ENCODE data around the gene AKR1B15.
"Not testable (repeated sequence)": the region's sequence is repeated elsewhere in the genome, so short reads cannot be mapped to it uniquely, and the experiment has no call there.

AKR1B15 gene

DNA sequence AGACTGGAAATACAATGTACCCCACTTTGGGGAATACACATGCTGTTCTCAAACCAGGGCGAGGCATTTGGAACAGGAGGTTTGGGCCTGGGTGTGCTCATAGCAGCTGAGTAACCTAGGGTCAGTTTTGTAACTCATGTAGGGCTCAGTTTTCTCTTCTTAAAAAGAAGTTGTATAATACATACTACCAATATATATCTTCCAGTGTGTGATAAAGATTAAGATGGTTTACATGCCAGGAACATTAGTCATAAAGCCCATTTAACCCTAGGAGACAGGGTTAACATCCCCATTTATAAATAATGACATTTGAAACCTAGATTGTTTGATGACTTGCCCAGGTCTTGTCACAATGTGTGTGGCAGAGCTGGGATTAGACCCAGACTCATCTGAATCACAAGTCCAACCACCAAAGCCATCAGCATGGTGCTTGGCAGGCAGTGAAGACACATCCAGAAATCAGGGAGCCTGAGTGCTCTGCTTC lies 15.6 kb upstream of the AKR1B15 start:
- DNase-seq, result no peak

DNA sequence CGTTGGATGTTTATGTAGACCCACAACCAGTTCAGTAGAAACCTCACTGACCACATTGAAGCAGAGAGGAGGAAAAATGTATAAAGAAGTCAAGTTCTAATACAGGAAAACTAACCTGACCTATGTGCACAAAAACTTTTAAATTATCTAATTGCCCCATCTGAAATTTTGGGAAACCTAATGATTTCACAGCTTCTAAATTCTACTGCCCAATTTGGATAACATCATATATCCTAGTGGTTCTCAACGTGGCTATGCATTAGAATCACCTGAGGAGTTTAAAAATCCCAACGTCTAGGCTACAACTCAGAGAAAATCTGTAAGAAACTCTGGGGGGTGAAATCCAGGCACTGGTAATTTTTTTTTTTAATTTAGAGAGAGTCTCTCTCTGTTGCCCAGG lies 14.3 kb upstream of the AKR1B15 start:
- no peak for DNase-seq

DNA sequence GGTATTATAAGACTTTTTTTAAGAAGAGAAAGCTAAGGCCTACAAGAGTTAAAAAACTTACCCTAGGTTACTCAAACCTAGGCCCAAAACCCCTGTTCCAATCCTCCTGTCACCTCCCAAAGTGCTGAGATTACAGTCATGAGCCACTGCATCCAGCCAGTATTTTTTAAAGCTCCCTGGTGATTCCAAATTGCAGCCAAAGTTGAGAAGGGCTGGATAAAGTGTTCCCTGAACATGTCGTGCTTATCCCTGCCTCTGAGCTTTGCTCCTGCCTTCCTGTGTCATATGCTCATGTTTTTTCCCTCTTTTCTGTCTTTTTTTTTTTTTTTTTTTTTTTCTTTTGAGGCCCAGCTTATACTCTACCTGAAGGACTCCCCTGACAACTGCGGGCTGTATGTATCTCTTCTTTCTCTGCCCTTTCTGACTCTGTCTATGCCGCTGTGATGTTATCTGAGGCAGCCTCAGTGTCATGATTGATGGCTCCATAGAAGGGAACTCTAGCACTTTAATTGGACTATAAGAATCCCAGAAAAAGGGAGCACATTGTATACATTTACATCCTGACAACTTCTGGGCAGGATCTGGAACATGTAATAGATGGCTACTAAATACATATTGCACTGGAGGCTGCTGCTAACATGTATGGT lies 13.5 kb upstream of the AKR1B15 start:
- DNase-seq, result no peak

DNA sequence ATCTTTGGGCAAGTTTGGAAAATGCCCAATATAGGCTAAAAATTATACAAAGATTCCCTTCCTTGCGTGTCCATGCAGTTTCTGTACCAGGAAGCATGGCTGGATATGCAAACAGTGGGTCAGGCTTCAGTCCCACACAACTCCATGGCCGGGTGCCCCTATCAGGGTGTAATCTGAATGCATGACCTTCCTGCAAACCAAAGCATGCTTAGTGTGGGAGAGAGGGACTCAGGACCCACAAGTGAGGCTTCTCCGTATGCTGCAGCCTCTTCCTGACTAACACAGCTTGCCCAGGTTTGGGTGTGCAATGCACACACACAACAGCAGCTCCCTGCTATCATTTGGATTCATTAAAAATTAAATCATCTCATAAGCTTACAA lies 13.0 kb upstream of the AKR1B15 start:
- no peak for DNase-seq

DNA sequence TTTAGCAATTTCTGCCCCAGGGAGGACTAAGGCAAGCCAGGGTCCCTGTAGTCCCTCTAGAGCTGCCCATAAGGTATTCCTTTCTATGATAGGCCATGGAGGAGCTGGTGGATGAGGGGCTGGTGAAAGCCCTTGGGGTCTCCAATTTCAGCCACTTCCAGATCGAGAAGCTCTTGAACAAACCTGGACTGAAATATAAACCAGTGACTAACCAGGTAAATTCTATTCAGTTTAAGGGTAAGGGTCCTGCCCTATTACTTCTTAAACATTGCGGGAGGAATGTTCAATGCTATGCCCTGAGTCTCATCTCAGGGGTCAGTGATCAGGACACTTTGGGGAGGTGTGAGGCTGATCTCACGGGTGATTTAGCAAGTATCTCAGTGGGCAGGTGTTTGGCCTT lies 12.4 kb upstream of the AKR1B15 start:
- DNase-seq, result not testable (repeated sequence)

DNA sequence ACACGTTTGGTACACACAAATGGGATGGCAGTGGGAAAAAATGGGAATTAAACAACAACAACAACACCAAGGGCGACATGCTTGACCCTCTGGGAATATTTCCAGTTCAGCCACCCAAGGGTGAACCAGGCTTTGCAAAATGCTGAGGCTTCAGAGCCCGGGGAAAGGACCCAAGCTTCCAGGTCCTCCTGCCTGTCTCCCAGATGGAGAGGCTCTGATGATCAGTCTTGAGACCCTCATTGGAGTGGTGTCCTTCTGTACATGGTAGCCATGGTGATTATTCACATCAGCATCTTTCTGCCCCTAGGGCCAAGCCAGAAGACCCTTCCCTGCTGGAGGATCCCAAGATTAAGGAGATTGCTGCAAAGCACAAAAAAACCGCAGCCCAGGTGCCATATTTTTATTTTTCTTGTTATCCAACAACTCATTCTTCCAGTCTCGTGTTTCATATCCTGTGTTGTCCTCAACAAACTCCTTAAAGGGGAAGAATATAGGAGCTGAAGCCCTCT lies 11.6 kb upstream of the AKR1B15 start:
- not testable (repeated sequence) for DNase-seq

DNA sequence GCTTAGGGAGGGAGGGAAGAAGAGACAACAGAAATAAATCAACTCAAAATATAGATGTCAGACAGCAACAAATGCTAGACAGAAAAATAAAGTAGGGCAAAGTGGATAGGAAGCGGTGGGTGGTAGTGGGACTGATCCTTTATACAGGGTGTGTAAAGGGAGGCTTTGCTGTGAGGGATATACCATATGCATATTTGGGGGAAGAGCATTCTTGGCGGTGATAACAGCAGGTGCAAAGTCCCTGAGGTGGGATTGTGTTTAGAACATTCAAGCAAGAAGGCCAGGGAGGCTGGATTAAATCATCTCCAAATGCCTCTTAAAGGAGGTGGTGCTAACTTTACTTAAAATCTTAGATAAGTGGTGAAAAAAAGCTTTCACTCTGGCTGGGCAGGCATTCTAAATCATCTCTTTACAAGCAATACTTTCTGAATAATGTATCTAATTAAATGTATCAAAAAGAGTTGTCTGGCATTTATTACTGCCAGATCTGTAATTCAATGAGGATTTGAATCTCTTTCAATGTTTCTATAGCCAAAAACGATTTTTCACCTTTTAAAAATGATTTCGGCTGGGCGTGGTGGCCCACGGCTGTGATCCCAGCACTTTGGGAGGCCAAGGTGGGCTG lies 9.4 kb upstream of the AKR1B15 start:
- DNase-seq, result no peak

DNA sequence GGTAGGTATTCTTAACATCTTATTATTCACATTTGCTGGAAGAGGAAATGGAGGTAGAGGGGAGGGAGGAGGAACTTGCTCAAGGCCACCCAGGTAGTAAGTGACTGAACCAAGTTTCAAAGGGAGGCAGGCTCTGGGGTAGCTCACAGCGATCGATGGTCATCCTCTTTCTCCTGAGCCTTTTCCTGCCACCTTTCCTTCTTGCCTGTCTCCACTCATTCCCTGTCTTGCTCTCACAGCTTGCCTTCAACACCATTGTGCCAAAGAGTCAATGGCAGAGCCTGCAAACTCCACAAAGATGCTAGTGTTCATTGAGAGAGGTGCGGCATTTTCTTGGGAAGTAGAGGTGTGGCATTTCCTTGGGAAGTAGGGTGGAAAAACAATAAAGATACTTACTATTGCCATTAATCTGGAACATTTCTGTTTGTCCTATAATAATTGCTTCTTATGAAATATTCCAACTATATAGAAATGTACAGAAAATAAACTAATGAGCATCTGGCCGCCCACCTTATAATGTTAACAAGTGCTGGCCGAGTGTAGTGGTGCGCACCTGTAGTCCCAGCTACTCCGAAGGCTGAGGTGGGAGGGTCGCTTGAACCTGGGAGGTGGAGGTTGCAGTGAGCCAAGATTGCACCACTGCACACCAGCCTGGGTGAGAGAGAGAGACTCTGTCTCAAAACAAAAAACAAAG lies 7.3 kb upstream of the AKR1B15 start:
- not testable (repeated sequence) for DNase-seq

DNA sequence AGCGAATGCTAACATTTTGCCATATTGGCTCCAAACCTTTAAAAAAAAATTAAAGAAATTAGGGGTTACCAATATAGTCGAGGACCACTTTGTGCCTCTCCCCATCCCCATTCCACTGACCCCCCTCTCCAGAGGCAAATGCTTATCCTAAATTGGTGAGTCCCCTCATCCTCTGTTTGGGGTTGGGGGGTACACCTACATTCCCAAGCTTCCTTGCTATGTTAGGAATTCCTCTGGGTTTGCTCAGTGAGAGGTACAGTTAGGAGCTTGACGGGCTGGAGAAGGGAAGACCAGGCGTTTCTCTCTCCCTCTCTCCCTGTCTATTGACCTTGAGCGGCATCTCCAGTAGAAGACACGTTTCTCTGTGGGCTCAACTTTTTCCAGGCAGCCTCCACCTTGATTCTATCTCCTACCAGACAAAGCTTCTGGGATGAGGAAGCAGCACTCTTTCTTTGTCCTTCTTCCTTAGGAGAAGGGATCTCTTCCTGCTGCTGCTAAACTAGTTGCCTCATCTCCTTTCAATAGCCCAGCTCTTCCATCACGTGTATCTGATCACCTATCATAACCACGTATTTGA lies 6.6 kb upstream of the AKR1B15 start:
- no peak for DNase-seq

DNA sequence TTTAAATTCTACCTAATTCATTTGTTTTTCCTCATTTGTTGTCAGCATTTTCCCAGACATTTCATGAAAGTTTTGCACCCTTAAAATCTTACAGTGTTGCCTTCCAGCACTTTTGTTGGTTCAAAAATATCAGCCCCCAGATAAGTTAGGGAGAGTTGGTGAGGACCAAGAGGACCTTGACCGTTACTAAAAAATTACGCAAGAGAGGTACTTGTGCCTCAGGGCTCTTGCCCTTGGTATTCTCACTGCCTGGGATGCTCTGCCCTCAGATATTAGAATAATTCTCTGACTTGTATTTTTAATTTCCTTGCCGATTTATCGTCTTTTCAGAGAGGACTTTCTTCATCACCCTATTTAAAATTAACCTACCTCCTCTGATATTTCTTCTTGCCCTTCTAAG lies 3.5 kb upstream of the AKR1B15 start:
- no peak for DNase-seq

DNA sequence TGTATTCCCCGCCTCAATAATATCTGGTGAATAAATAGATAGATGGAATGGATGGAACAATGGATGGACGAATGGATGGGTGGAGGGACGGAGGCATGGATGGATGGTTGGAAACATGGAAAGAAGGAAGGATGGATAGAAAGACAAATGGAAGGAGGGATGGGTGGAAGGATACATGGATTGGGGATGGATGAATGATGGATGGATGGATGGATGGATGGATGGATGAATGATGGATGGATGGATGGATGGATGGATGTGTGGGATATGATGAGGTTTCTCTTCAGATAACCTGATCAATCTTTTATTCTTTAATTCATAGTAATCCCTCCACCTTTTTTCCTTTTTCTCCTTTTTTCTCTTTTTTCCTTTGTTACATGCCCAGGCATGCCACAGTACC lies 3.0 kb upstream of the AKR1B15 start:
- no peak for DNase-seq

DNA sequence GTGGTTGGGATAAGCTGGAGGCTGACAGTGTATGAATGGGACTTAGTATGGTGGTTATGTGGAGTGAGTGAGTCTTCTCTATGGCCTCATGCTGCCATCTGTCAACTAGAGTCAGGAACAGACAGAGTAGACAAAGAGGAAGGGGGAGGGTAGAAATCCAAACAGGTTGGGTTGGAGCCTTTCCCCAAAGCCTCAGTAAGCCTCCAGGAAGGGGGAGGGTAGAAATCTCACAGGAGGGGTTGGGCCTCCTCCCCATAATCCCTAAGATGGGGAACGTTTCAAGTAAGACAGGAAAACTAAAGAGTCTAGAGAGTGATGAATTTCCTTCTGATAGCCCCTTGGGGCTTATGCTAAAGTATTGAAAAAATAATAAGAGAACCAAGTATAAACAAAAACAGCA lies 2.0 kb upstream of the AKR1B15 start:
- peak; percentile 84 for DNase-seq

DNA sequence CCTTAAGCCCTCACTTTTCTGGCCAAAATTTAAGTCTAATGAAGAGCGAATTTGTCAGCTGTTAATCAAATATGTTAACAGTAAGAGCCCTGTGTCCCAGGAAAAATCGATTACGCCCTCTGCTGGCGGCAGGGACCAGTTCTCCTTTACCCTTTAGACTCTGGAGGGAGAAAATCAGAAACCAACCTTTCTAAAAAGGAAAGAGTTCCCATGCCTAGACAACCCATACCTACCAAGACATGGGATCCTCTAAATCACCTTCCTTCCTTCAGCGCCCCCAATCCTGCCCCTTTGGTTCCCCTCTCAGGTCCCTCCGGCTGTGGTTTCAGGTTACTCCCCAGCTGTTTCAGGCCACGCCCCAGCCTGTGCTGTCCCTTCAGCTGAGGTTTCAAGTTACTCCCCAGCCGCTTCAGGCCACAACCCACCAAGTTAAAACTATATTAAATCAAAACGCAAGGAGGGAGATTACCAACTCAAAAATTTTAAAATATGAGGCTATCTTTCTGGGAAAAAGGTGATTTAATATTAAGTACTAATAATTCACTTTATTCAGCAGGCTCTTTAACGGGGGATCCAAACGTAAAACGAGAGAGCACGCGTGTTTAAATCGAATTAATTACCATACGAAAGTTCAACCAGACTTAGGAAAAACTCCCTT lies 1.4 kb upstream of the AKR1B15 start:
- peak; percentile 83 for DNase-seq

DNA sequence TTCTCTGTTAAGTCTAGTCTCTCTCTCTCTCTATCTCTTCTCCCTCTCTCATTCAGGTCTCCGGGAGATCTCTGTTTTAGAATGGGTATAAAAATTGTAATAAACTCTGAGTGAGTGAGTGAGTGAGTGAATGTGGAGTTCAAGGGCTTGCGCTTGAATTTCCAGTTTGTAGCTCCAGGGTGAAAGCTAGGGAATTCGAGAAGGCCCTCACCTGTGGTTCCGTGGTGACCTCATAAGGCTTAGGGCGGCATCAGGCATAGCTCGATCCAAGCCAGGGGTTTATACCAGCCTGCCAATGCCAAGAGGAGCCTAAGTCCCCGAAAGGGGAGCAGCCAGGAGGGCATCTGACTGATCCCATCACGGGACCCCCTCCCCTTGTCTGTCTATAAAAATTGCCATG lies 456 bp downstream of the AKR1B15 start:
- DNase-seq, result no peak

DNA sequence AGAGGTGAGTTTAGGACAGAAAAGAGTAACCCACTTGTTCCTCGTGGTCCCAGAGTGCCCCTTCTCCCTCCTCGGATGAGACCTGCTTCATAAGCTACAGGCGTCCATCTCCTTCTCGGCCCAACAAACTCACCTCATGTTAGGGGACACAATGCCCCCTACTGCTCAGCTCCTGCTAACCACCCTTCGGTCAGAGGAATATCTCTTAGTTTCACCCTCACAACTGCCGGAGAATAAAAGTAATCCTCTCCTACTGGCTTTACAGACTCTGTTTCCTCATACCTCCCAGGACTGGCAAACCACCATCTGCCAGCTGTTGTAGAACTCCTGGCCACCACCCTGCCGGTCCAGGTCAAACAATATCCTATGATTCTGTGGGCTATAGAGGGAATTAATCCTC lies 3.2 kb downstream of the AKR1B15 start:
- no peak for DNase-seq

DNA sequence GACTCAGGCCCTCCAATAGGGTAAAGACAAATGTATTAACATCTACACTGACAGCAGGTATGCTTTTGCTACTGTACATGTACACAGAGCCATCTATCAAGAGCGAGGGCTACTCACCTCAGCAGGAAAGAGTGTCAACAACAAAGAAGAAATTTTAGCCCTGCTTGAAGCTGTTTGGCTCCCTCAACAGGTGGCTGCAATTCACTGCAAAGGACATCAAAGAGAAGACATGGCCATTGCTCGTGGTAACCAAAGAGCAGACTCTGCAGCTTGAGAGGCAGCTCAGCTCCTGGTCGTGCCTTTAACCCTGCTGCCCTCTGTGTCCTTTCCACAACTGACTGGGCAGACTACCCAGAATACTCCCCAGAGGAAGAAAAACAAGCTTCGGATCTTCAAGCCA lies 5.1 kb downstream of the AKR1B15 start:
- DNase-seq, result no peak

DNA sequence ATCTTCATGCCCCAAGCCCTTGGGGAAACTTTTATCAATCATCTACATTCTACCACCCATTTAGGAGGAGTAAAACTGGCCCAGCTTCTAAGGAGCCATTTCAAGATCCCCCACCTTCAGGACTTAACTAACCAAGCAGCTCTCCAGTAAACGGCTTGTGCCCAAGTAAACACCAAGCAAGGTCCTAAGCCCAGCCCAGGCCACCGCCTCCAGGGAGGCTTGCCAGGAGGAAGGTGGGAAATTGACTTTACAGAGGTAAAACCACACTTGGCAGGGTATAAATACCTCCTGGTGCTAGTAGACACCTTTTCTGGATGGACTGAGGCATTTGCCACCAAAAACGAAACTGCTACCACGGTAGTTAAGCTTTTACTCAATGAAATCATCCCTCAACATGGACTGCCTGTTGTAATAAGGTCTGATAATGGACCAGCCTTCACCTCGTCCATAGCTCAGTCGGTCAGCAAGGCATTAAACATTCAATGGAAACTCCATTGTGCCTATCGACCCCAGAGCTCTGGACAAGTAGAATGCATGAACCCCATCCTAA lies 5.6 kb downstream of the AKR1B15 start:
- no peak for DNase-seq

DNA sequence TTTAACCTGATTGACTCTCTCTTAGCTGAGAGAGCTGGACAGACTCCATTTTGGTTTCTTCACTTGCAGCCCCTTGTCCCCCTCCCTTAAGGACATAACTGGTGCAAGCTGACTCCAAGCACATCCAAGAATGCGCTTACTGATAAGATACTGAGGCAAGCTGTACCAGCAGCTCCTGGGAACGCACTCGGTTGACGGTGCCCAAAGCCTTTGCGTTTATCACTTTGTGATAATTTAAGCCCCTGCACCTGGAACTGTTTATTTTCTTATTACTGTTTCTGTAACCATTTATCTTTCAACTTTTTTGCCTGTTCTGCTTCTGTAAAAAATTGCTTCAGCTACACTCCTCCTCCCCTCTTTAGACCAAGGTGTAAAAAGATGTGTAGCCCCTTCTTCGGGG lies 8.5 kb downstream of the AKR1B15 start:
- no peak for DNase-seq

DNA sequence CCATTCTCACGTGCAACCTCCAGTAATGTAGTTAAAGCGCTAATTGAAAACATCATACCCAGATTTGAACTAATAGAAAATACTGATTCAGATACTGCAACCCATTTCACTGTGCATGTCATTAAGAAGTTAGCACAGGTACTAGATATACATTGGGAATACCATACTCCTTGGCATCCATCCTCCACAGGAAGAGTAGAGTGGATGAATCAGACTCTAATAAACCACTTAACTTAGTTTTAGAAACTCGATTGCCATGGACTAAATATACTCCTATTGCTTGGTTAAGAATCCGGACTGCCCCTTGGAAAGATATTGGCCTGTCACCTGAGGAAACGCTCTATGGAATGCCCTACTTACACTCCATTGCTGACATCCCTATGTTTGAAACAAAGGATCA lies 9.5 kb downstream of the AKR1B15 start:
- DNase-seq, result no peak

DNA sequence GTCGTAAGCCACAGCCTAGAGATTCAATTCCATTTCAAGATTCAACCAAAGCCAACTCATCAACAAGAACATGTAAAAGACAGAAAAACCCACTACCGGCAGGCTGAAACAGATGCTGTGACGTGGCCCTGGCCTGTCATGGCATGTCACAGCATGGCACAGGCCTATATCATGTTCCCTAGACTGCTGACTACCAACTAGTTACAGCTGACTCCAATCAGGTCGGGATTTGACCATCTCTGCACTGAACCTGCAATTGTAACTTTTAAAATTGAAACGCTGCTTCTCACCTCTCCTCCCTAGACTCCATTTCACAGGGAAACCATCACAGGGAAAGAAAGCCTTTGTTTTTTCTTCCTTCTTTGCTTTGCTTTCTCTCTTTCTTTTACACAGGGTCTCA lies 12.7 kb downstream of the AKR1B15 start:
- not testable (repeated sequence) for DNase-seq

DNA sequence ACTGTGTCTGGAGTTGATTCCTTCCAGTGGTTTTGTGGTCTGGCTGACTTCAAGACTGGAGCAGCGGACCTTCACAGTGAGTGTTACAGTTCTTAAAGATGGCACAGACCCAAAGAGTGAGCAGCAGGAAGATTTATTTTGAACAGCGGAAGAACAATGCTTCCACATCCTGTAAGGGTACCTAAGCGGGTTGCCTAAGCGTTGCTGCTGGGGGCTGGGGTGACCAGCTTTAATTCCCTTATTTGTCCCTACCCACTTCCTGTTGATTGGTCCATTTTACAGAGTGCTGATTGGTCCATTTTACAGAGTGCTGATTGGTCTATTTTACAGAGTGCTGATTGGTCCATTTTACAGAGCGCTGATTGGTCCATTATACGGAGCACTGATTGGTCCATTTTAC lies 13.2 kb downstream of the AKR1B15 start:
- DNase-seq, result no peak

DNA sequence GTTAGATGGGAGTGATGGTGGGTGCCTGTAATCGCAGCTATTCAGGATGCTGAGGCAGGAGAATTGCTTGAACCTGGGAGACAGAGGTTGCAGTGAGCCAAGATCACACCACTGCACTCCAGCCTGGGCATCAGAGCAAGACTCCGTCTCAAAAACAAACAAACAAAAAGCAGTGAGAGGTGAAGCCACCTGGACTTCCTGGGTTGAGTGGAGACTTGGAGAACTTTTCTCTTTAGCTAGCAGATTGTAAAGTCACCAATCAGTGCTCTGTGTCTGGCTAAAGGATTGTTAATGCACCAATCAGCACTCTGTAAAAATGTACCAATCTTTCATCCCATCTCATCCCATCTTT lies 14.5 kb downstream of the AKR1B15 start:
- not testable (repeated sequence) for DNase-seq

DNA sequence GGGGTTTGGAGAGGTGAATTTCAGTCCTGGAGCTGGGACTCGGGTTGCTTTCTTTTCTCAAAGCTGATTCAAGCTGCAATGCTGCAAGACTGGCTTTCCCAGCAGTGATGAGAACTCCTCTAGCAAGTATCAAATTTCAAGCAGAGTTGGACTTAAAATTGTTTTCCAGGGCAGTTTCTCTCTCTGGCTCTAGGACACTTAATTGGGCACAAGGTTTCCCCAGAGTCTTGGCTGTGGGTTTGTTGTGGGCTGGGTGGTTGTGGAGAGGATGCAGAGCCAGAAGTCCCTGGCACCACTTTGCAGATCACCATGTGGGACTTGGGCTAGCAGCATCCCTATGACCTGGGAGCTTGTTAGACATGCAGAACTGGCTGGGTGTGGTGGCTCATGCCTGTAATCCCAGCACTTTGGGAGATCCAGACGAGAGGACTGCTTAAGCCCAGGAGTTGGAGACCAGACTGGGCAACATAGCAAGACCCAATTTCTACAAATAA lies 16.8 kb downstream of the AKR1B15 start:
- no peak for DNase-seq
